OCI-LY1 (cell line): ENCODE measurements around the gene KPNA3.

Source experiments
- H2AFZ ChIP-seq: fragments of 200-600 bp; sonication (generic), shearing (Covaris generic); 2 replicates; pipeline ENCODE4 v1.6.0; 2014; ENCODE audit warnings: antibody characterized with exemption, mild to moderate bottlenecking, low read length
- H3F3A ChIP-seq: fragments of 200-600 bp; sonication (generic), shearing (Covaris generic); 2 replicates; pipeline ENCODE4 v1.6.0; 2014; ENCODE audit warnings: mild to moderate bottlenecking, antibody characterized with exemption, low read length, moderate library complexity; ENCODE audit not compliant: insufficient read depth
- H3K27ac ChIP-seq: fragments of 200-600 bp; sonication (generic); 2 replicates; pipeline ENCODE4 v1.5.1; 2014; ENCODE audit warnings: low read length, mixed run types, mild to moderate bottlenecking, low read depth; ENCODE audit not compliant: poor library complexity, severe bottlenecking
- H3K27me3 ChIP-seq: fragments of 200-600 bp; sonication (generic); 2 replicates; pipeline ENCODE4 v1.6.0; 2014; ENCODE audit warnings: antibody characterized with exemption, mild to moderate bottlenecking, low read length, moderate library complexity; ENCODE audit not compliant: insufficient read depth
- H3K36me3 ChIP-seq: fragments of 200-600 bp; sonication (generic); 2 replicates; pipeline ENCODE4 v1.6.1; 2014; ENCODE audit warnings: mild to moderate bottlenecking, antibody characterized with exemption, low read length, moderate library complexity, mixed read lengths; ENCODE audit not compliant: insufficient read depth
- H3K4me1 ChIP-seq: fragments of 200-600 bp; sonication (generic); 2 replicates; pipeline ENCODE4 v1.5.1; 2014; ENCODE audit warnings: mild to moderate bottlenecking, low read length, moderate library complexity; ENCODE audit not compliant: insufficient read depth, severe bottlenecking
- H3K4me2 ChIP-seq: fragments of 200-600 bp; sonication (generic), shearing (Covaris generic); 2 replicates; pipeline ENCODE4 v1.6.1; 2014; ENCODE audit warnings: low read length
- H3K4me3 ChIP-seq: fragments of 200-600 bp; sonication (generic); 2 replicates; pipeline ENCODE4 v1.5.1; 2014; ENCODE audit warnings: low read length, low read depth, mild to moderate bottlenecking, mixed read lengths; ENCODE audit not compliant: poor library complexity, severe bottlenecking
- H3K79me2 ChIP-seq: fragments of 200-600 bp; shearing (Covaris generic); 2 replicates; pipeline ENCODE4 v1.6.1; 2016; ENCODE audit warnings: mixed run types, low read length, mixed read lengths; ENCODE audit not compliant: insufficient read depth
- H3K9ac ChIP-seq: fragments of 200-600 bp; sonication (generic), shearing (Covaris generic); 2 replicates; pipeline ENCODE4 v1.6.1; 2014; ENCODE audit warnings: mild to moderate bottlenecking, low read length, mixed read lengths
- H3K9me2 ChIP-seq: fragments of 200-600 bp; sonication (generic), shearing (Covaris generic); 2 replicates; pipeline ENCODE4 v1.6.1; 2014; ENCODE audit warnings: low read depth, mild to moderate bottlenecking, low read length, mixed read lengths
- H3K9me3 ChIP-seq: fragments of 200-600 bp; shearing (Covaris generic); 2 replicates; pipeline ENCODE4 v1.6.1; 2014; ENCODE audit warnings: low read length, mixed read lengths
- H4K20me1 ChIP-seq: fragments of 200-600 bp; sonication (generic), shearing (Covaris generic); 2 replicates; pipeline ENCODE4 v1.6.0; 2016; ENCODE audit warnings: mild to moderate bottlenecking, low read length; ENCODE audit not compliant: insufficient read depth
- CTCF ChIP-seq: fragments of 200-600 bp; sonication (generic), shearing (Covaris generic); IDR thresholded peaks from 2 replicates; pipeline ENCODE4 v1.5.1; 2017; ENCODE audit warnings: mild to moderate bottlenecking, antibody characterized with exemption, low read length, moderate library complexity, mixed read lengths
- EZH2 ChIP-seq: fragments of 200-600 bp; sonication (generic), shearing (Covaris generic); IDR thresholded peaks from 2 replicates; pipeline ENCODE4 v1.8.0; 2017; ENCODE audit warnings: borderline replicate concordance, mixed run types, mild to moderate bottlenecking, antibody characterized with exemption, low read length, moderate library complexity, mixed read lengths

KPNA3 gene

GRCh38 chr13:49840266-49840665 is 47.8 kb upstream of the KPNA3 start:
- Histone ChIP-seq H3K27me3 (no peaks in the 10 kb centered on the region), H2AFZ (no peak overlapping the region), H3K36me3 (no peaks in the 10 kb centered on the region; the same call in 1 of the 2 replicates), H3K79me2 (no peaks in the 10 kb centered on the region), H3F3A (no peaks in the 10 kb centered on the region), H3K27ac (no peak overlapping the region), H3K4me3 (no peak overlapping the region), H3K9me2 (no peaks in the 10 kb centered on the region), H4K20me1 (no peaks in the 10 kb centered on the region), H3K9me3 (no peaks in the 10 kb centered on the region), H3K9ac (no peak overlapping the region), H3K4me1 (no peaks in the 10 kb centered on the region), H3K4me2 (no peak overlapping the region)
- no peak for TF ChIP-seq EZH2
- no peak for TF ChIP-seq CTCF

- no peaks in the 10 kb centered on the region for H3F3A ChIP-seq
- H3K9me2 ChIP-seq = no peaks in the 10 kb centered on the region
- no peaks in the 10 kb centered on the region for H4K20me1 ChIP-seq
- H3K4me3 ChIP-seq = no peak overlapping the region
- no peak overlapping the region for H3K4me2 ChIP-seq
- H3K27me3 ChIP-seq = no peaks in the 10 kb centered on the region
- no peak overlapping the region for H3K27ac ChIP-seq
- H2AFZ ChIP-seq = no peak overlapping the region
- no peak overlapping the region for H3K9ac ChIP-seq
- H3K36me3 ChIP-seq = no peaks in the 10 kb centered on the region; the same call in 1 of the 2 replicates
- TF ChIP-seq EZH2 (no peak), CTCF (no peak)
- H3K79me2 ChIP-seq = no peaks in the 10 kb centered on the region
- no peaks in the 10 kb centered on the region for H3K9me3 ChIP-seq
- no peaks in the 10 kb centered on the region for H3K4me1 ChIP-seq
Observed at GRCh38 chr13:49838989-49839388, 46.5 kb upstream of the KPNA3 start.

- no peaks in the 10 kb centered on the region; the same call in 1 of the 2 replicates for H3K36me3 ChIP-seq
- H3K27ac ChIP-seq = no peak overlapping the region
- TF ChIP-seq EZH2 (no peak), CTCF (no peak)
- no peaks in the 10 kb centered on the region for H3K79me2 ChIP-seq
- H2AFZ ChIP-seq = no peak overlapping the region
- H3F3A ChIP-seq = no peaks in the 10 kb centered on the region
- no peak overlapping the region for H3K4me3 ChIP-seq
- no peak overlapping the region for H3K9ac ChIP-seq
- no peaks in the 10 kb centered on the region for H4K20me1 ChIP-seq
- H3K9me2 ChIP-seq = no peaks in the 10 kb centered on the region
- no peaks in the 10 kb centered on the region for H3K9me3 ChIP-seq
- no peaks in the 10 kb centered on the region for H3K4me1 ChIP-seq
- H3K4me2 ChIP-seq = no peak overlapping the region
- H3K27me3 ChIP-seq = no peaks in the 10 kb centered on the region
Observed at GRCh38 chr13:49836516-49836915, 44.0 kb upstream of the KPNA3 start.
